IMR-90 (cell line): ENCODE data around the gene MASP2. TPM values are rescaled to one million over a fixed set of nuclear protein-coding genes. Genes with fewer than 3 reads are reported as not detected.
"Not testable (repeated sequence)": the region's sequence is repeated elsewhere in the genome, so short reads cannot be mapped to it uniquely, and the experiment has no call there.

ENCODE experiments used
- ATAC-seq: fragments of 200-7000 bp; cut with Tn5 transposase; 2 replicates; pipeline ENCODE4 v1.9.1; 2020; ENCODE audit warnings: low read depth, mild to moderate bottlenecking, moderate library complexity
- BruUV-seq: library from RNA; stranded (reverse); fragments of 400-500 nt; replicated peaks from 2 replicates; lab custom pipeline; 2021; lab: Mats Ljungman, UMichigan
- CTCF ChIA-PET: fragments of 300-600 bp; formaldehyde crosslinking; extraction: SDS; loops from one replicate; lab custom pipeline; 2021; ENCODE audit warnings: antibody characterized with exemption; lab: Yijun Ruan, JAX
- POLR2A ChIA-PET: fragments of 300-600 bp; sonication (Branson Sonifier 250); formaldehyde crosslinking; loops from one replicate; lab custom pipeline; 2022; ENCODE audit warnings: antibody characterized with exemption; ENCODE audit not compliant: unreplicated experiment; lab: Charles Lee
- DNase-seq: peaks from one replicate; pipeline ENCODE4 v3.0.0; 2013
- H2AFZ ChIP-seq: replicated peaks from 2 replicates; pipeline ENCODE3; 2013; ENCODE audit warnings: low read length, mild to moderate bottlenecking; ENCODE audit not compliant: poor library complexity
- H2AK5ac ChIP-seq: 2 replicates; pipeline ENCODE4 v1.6.1; 2013; ENCODE audit warnings: low read depth, low read length, inconsistent platforms
- H2AK9ac ChIP-seq: replicated peaks from 2 replicates; pipeline ENCODE3; 2013; ENCODE audit warnings: mild to moderate bottlenecking, low read depth, low read length, moderate library complexity; ENCODE audit not compliant: poor library complexity
- H2BK120ac ChIP-seq: 2 replicates; pipeline ENCODE4 v1.6.1; 2013; ENCODE audit warnings: low read depth, low read length, inconsistent platforms
- H2BK15ac ChIP-seq: 3 replicates; pipeline ENCODE4 v1.6.1; 2013; ENCODE audit warnings: low read depth, low read length, inconsistent platforms
- H2BK20ac ChIP-seq: 2 replicates; pipeline ENCODE4 v1.6.1; 2013; ENCODE audit warnings: low read depth, mild to moderate bottlenecking, inconsistent platforms, low read length, moderate library complexity
- H2BK5ac ChIP-seq: 2 replicates; pipeline ENCODE4 v1.6.1; 2013; ENCODE audit warnings: mild to moderate bottlenecking, low read depth, low read length, inconsistent platforms; ENCODE audit not compliant: poor library complexity, severe bottlenecking
- H3K14ac ChIP-seq: replicated peaks from 2 replicates; pipeline ENCODE4 v1.6.1; 2013; ENCODE audit warnings: low read depth, low read length, inconsistent platforms
- H3K18ac ChIP-seq: 2 replicates; pipeline ENCODE4 v1.6.1; 2013; ENCODE audit warnings: low read depth, low read length, control low read depth
- H3K23ac ChIP-seq: 2 replicates; pipeline ENCODE4 v1.6.1; 2013; ENCODE audit warnings: low read depth, low read length, inconsistent platforms
- H3K27ac ChIP-seq: 2 replicates; pipeline ENCODE4 v1.5.1; 2013; ENCODE audit warnings: mild to moderate bottlenecking, control low read depth, low read length; ENCODE audit not compliant: insufficient read depth
- H3K27me3 ChIP-seq: 2 replicates; pipeline ENCODE4 v1.6.1; 2013; ENCODE audit warnings: low read length; ENCODE audit not compliant: control insufficient read depth, insufficient read depth
- H3K36me3 ChIP-seq: 2 replicates; pipeline ENCODE4 v1.6.1; 2013; ENCODE audit warnings: low read length, mixed read lengths; ENCODE audit not compliant: control insufficient read depth, insufficient read depth
- H3K4ac ChIP-seq: 2 replicates; pipeline ENCODE4 v1.6.1; 2013; ENCODE audit warnings: low read depth, low read length, inconsistent platforms
- H3K4me1 ChIP-seq: 2 replicates; pipeline ENCODE4 v1.6.1; 2013; ENCODE audit warnings: low read length, mixed read lengths; ENCODE audit not compliant: control insufficient read depth, insufficient read depth
- H3K4me2 ChIP-seq: 2 replicates; pipeline ENCODE4 v1.6.1; 2013; ENCODE audit warnings: low read depth, mild to moderate bottlenecking, control low read depth, low read length, moderate library complexity
- H3K4me3 ChIP-seq: 2 replicates; pipeline ENCODE4 v1.5.1; 2013; ENCODE audit warnings: low read depth, mild to moderate bottlenecking, control low read depth, low read length, moderate library complexity; ENCODE audit not compliant: insufficient read depth
- H3K56ac ChIP-seq: 2 replicates; pipeline ENCODE4 v1.6.1; 2013; ENCODE audit warnings: low read length, inconsistent platforms; ENCODE audit not compliant: insufficient read depth; ENCODE audit errors: extremely low read depth
- H3K79me1 ChIP-seq, 2 experiments: 2 replicates each; pipeline ENCODE4 v1.6.1; 2013; ENCODE audit warnings: low read length in 2 of 2, inconsistent platforms in 1 of 2, low read depth in 1 of 2
- H3K9ac ChIP-seq: 2 replicates; pipeline ENCODE4 v1.6.1; 2013; ENCODE audit warnings: low read depth, low read length, control low read depth
- H3K9me1 ChIP-seq: 2 replicates; pipeline ENCODE4 v1.6.1; 2013; ENCODE audit warnings: low read length, inconsistent platforms; ENCODE audit not compliant: insufficient read depth
- H3K9me3 ChIP-seq: 2 replicates; pipeline ENCODE4 v1.6.1; 2013; ENCODE audit warnings: low read length; ENCODE audit not compliant: control insufficient read depth, insufficient read depth
- H4K20me1 ChIP-seq: 2 replicates; pipeline ENCODE4 v1.6.1; 2013; ENCODE audit warnings: low read length, inconsistent platforms; ENCODE audit not compliant: insufficient read depth
- H4K5ac ChIP-seq: 2 replicates; pipeline ENCODE4 v1.6.1; 2013; ENCODE audit warnings: mild to moderate bottlenecking, low read depth, low read length, control low read depth
- H4K8ac ChIP-seq, 2 experiments: 2 replicates each; pipeline ENCODE4 v1.6.1; 2013; ENCODE audit warnings: low read depth in 2 of 2, low read length in 2 of 2, control low read depth in 1 of 2, inconsistent platforms in 1 of 2
- H4K91ac ChIP-seq: 2 replicates; pipeline ENCODE4 v1.6.1; 2013; ENCODE audit warnings: low read depth, low read length, inconsistent platforms; ENCODE audit not compliant: insufficient read depth
- CHD1 ChIP-seq: IDR thresholded peaks from 2 replicates; pipeline ENCODE4 v1.6.1; 2012; ENCODE audit warnings: low read depth, low read length, improper control_type of control experiment
- ELK1 ChIP-seq: fragments of 150-350 bp; IDR thresholded peaks from 2 replicates; pipeline ENCODE4 v1.6.1; 2016; ENCODE audit warnings: low read depth, mild to moderate bottlenecking, low read length, moderate library complexity, borderline replicate concordance
- FOS ChIP-seq: fragments of 150-350 bp; IDR thresholded peaks from 2 replicates; pipeline ENCODE4 v1.6.1; 2016; ENCODE audit warnings: low read depth, low read length
- NFE2L2 ChIP-seq: fragments of 150-350 bp; IDR thresholded peaks from 2 replicates; pipeline ENCODE4 v1.6.1; 2016; ENCODE audit warnings: low read depth, mild to moderate bottlenecking, low read length
- RAD21 ChIP-seq: IDR thresholded peaks from 2 replicates; pipeline ENCODE4 v1.6.1; 2012; ENCODE audit warnings: low read length, improper control_type of control experiment
- RFX5 ChIP-seq: IDR thresholded peaks from 2 replicates; pipeline ENCODE4 v1.8.0; 2012; ENCODE audit warnings: low read depth, mild to moderate bottlenecking, low read length, moderate library complexity
- SMC3 ChIP-seq: fragments of 150-350 bp; IDR thresholded peaks from 2 replicates; pipeline ENCODE4 v1.6.1; 2016; ENCODE audit warnings: low read depth, mild to moderate bottlenecking, antibody characterized with exemption, low read length, moderate library complexity
- WGBS, 2 experiments: methylation state at CpG; one replicate each; pipeline versions ENCODE4 v1.1.5 to v1.1.7; 2013; ENCODE audit warnings: missing lambda C conversion rate in 2 of 2; ENCODE audit not compliant: insufficient read length in 1 of 2; ENCODE audit errors: extremely low coverage in 2 of 2; 5-methylcytosine and 5-hydroxymethylcytosine counted together
- dilution Hi-C: fragments of 300-500 bp; cut with HindIII; formaldehyde crosslinking; loops from one replicate; pipeline ENCODE4 v1.14.3; 2018; ENCODE audit warnings: low sequenced_read_pairs; ENCODE audit not compliant: unreplicated experiment
- in situ Hi-C: fragments of 300-500 bp; cut with MboI; formaldehyde crosslinking; loops from 3 replicates; pipeline ENCODE4 v1.14.3; 2019; ENCODE audit warnings: low sequenced_read_pairs, inconsistent platforms, mixed read lengths
- intact Hi-C: fragments of 100-400 bp; cut with micrococcal nuclease; formaldehyde crosslinking; loops from 2 replicates; pipeline ENCODE4 v1.10.0; 2022
- polyA plus RNA-seq, 3 experiments: library from polyadenylated mRNA; depleted of rRNA; stranded (reverse); fragments of >200 nt; gene quantifications; 2 replicates each; pipeline ENCODE4 v1.2.3, GENCODE V29; 2012; ENCODE audit warnings: low replicate concordance in 1 of 3
- total RNA-seq: library from RNA; depleted of rRNA; stranded (reverse); fragments of >200 nt; gene quantifications from 2 replicates; pipeline ENCODE4 v1.2.3, GENCODE V29; 2012

MASP2 gene
- total and polyA plus RNA-seq, 2 of the 4 experiments (the other 2 are of a cell fraction) = 0.03 TPM; not detected in 1

GRCh38 chr1:10990828-10991227 lies 56.2 kb downstream of the MASP2 start:
- Histone ChIP-seq H3K9me3 (no peaks in the 10 kb centered on the region), H2BK20ac (no peak overlapping the region), H2AK9ac (no peak overlapping the region), H3K27me3 (peaks cover 12% of the 10 kb centered on the region), H3K9me1 (no peaks in the 10 kb centered on the region), H3K4me3 (no peak overlapping the region), H4K5ac (no peak overlapping the region), H3K4me2 (no peak overlapping the region), H3K79me1 (no peaks in the 10 kb centered on the region), H3K4ac (no peak overlapping the region), H3K23ac (no peak overlapping the region), H2BK5ac (no peak overlapping the region), H3K18ac (no peak overlapping the region), H2AFZ (no peak overlapping the region), H2AK5ac (no peak overlapping the region), H4K20me1 (no peaks in the 10 kb centered on the region), H4K8ac (no peak overlapping the region), H3K36me3 (no peaks in the 10 kb centered on the region), H3K56ac (no peak overlapping the region), H2BK120ac (no peak overlapping the region), H3K4me1 (no peaks in the 10 kb centered on the region), H3K9ac (no peak overlapping the region), H4K91ac (no peak overlapping the region), H2BK15ac (no peak overlapping the region), H3K27ac (no peak overlapping the region), H3K14ac (no peak overlapping the region)
- ATAC-seq (no peak), DNase-seq (no peak)
- dilution Hi-C loops (no loop called here), intact Hi-C loops (no loop called here), in situ Hi-C loops (no loop called here)
- WGBS, 2 experiments = 56% methylated on average over 2 of the region's 7 CpGs; no CpG with 5 or more reads in 1 of the 2 experiments
- ChIA-PET POLR2A (no interaction called here), CTCF (no interaction called here)
- TF ChIP-seq NFE2L2 (no peak), FOS (no peak), RFX5 (no peak), CHD1 (no peak), ELK1 (no peak), SMC3 (no peak), RAD21 (no peak)
- no TSS peak for BruUV-seq

GRCh38 chr1:10989920-10990516 lies 57.0 kb downstream of the MASP2 start:
- WGBS, 2 experiments = no CpG with 5 or more reads among the region's 6 CpGs
- H3K4ac ChIP-seq, H2BK5ac ChIP-seq, dilution Hi-C loops, H3K4me2 ChIP-seq, H4K5ac ChIP-seq, H3K79me1 ChIP-seq, in situ Hi-C loops, H2AK9ac ChIP-seq, H3K56ac ChIP-seq, H3K4me1 ChIP-seq, H2AFZ ChIP-seq, H2AK5ac ChIP-seq, H3K9ac ChIP-seq, H3K27ac ChIP-seq, H3K23ac ChIP-seq, BruUV-seq, H2BK15ac ChIP-seq, H4K91ac ChIP-seq, H2BK120ac ChIP-seq, intact Hi-C loops, H3K9me3 ChIP-seq, H2BK20ac ChIP-seq, H3K9me1 ChIP-seq, H3K18ac ChIP-seq, POLR2A ChIA-PET, H3K36me3 ChIP-seq, H3K14ac ChIP-seq, H4K8ac ChIP-seq, H3K4me3 ChIP-seq, H4K20me1 ChIP-seq, ATAC-seq, CTCF ChIA-PET: not testable (repeated sequence)
- H3K27me3 ChIP-seq = peaks cover 15% of the 10 kb centered on the region
- peak; percentile 18 for DNase-seq
